Right atrium auricular region (tissue), 2 donors: ENCODE data around the gene PHTF2. TPM values are rescaled to one million over a fixed set of nuclear protein-coding genes. Genes with fewer than 3 reads are reported as not detected.

Source experiments
- DNase-seq: peaks from one replicate; pipeline ENCODE4 v3.0.0-alpha.2; 2019; ENCODE audit warnings: low spot score
- H3K27ac ChIP-seq, 2 donors: fragments of 200-600 bp; sonication (generic); 1 replicate in 1 of 2; 2 replicates in 1 of 2; pipeline ENCODE4 v1.5.1; 2016 to 2019
- H3K27me3 ChIP-seq, 2 donors: fragments of 200-600 bp; sonication (generic); one replicate each; pipeline versions ENCODE4 v1.5.1 to v1.6.0; 2017 to 2019
- H3K36me3 ChIP-seq: fragments of 200-600 bp; sonication (generic); one replicate; pipeline ENCODE4 v1.5.1; 2016
- H3K4me1 ChIP-seq, 2 donors: fragments of 200-600 bp; sonication (generic); one replicate each; pipeline versions ENCODE4 v1.5.1 to v1.6.0; 2017 to 2019
- H3K4me3 ChIP-seq, 2 donors: fragments of 200-600 bp; sonication (generic); 1 replicate in 1 of 2; 2 replicates in 1 of 2; pipeline ENCODE4 v1.5.1; 2017 to 2019; ENCODE audit warnings: mild to moderate bottlenecking in 1 of 2, moderate library complexity in 1 of 2
- H3K9me3 ChIP-seq, 2 donors: fragments of 200-600 bp; sonication (generic); one replicate each; pipeline ENCODE4 v1.5.1; 2019
- CTCF ChIP-seq, 2 donors: fragments of 200-600 bp; sonication (generic); IDR thresholded peaks; one replicate each; pipeline ENCODE4 v1.5.1; 2019; ENCODE audit warnings: antibody characterized with exemption in 2 of 2
- total RNA-seq, 2 donors: library from RNA; depleted of rRNA; stranded (reverse); fragments of >200 nt; gene quantifications; one replicate each; pipeline ENCODE4 v1.1.0, GENCODE V29; 2016

PHTF2 gene
- 10 to 100 TPM; 14.3 to 31.6 TPM for total RNA-seq

- peak within 1 kb of the TSS; percentile 90 for H3K27ac ChIP-seq
- H3K4me1 ChIP-seq = peaks cover 0 to 23% of the 10 kb centered on the region in 2 donors
- H3K4me3 ChIP-seq = peak within 1 kb of the TSS; percentile 75 to 90
- TF ChIP-seq CTCF (IDR thresholded peaks at IDR 0.05) = peak; percentile 29 to 56
- no peaks in the 10 kb centered on the region for H3K9me3 ChIP-seq
- DNase-seq = peak; percentile 99
- H3K36me3 ChIP-seq = peaks cover 5% of the 10 kb centered on the region
- H3K27me3 ChIP-seq = no peaks in the 10 kb centered on the region
These were observed at the start of gene PHTF2, which contains the start of gene TMEM60 for GRCh38 chr7:77798394-77799077. PHTF2 (plus strand) TSS chr7:77798773. TMEM60 (minus strand) TSS chr7:77798434; CDS start chr7:77794373, 4,061 bp downstream.

- no peaks in the 10 kb centered on the region for H3K9me3 ChIP-seq
- no peak for TF ChIP-seq CTCF (IDR thresholded peaks at IDR 0.05)
- H3K4me3 ChIP-seq = no peak overlapping the region
- no peak overlapping the region for H3K27ac ChIP-seq
- no peaks in the 10 kb centered on the region for H3K36me3 ChIP-seq
- H3K4me1 ChIP-seq = peaks cover 0 to 13% of the 10 kb centered on the region in 2 donors
- no peaks in the 10 kb centered on the region for H3K27me3 ChIP-seq
- no peak for DNase-seq
These were observed 46.6 kb upstream of the PHTF2 start for GRCh38 chr7:77752016-77752415.

GRCh38 chr7:77753173-77753572 is 45.4 kb upstream of the PHTF2 start:
- no peak for TF ChIP-seq CTCF (IDR thresholded peaks at IDR 0.05)

GRCh38 chr7:77757589-77757988 is 41.0 kb upstream of the PHTF2 start:
- Histone ChIP-seq H3K4me1 (peaks cover 0 to 2% of the 10 kb centered on the region in 2 donors), H3K9me3 (no peaks in the 10 kb centered on the region), H3K27me3 (no peaks in the 10 kb centered on the region), H3K36me3 (no peaks in the 10 kb centered on the region), H3K27ac (no peak overlapping the region), H3K4me3 (no peak overlapping the region)
- DNase-seq = no peak
- TF ChIP-seq CTCF (IDR thresholded peaks at IDR 0.05) = no peak

More at GRCh38 chr7:77753173-77753572, 45.4 kb upstream of the PHTF2 start:
- Histone ChIP-seq H3K27ac (no peak overlapping the region), H3K4me3 (no peak overlapping the region), H3K27me3 (no peaks in the 10 kb centered on the region), H3K9me3 (no peaks in the 10 kb centered on the region), H3K36me3 (no peaks in the 10 kb centered on the region), H3K4me1 (peaks cover 0 to 13% of the 10 kb centered on the region in 2 donors)
- DNase-seq = no peak

GRCh38 chr7:77759294-77759889 is 39.2 kb upstream of the PHTF2 start:
- peak; percentile 82 to 87 for TF ChIP-seq CTCF (IDR thresholded peaks at IDR 0.05)
- peak; percentile 75 for DNase-seq
- Histone ChIP-seq H3K36me3 (no peaks in the 10 kb centered on the region), H3K27me3 (no peaks in the 10 kb centered on the region), H3K4me1 (peaks cover 0 to 11% of the 10 kb centered on the region in 2 donors), H3K9me3 (no peaks in the 10 kb centered on the region), H3K27ac (no peak overlapping the region), H3K4me3 (no peak overlapping the region)
